Endothelial cell of umbilical vein (primary cell): ENCODE measurements around the gene FAM78A.

Experiments
- POLR2A ChIP-seq: IDR thresholded peaks from 2 replicates; pipeline ENCODE4 v1.6.1; 2012; ENCODE audit warnings: low read depth, mild to moderate bottlenecking, control low read depth, low read length
- TF ChIP-seq, protein P1 (sequence below), 2 donors: IDR thresholded peaks; 1 replicate in 1 of 2; 2 replicates in 1 of 2; pipeline ENCODE4 v1.5.1; 2011; ENCODE audit warnings: low read length in 2 of 2, mild to moderate bottlenecking in 2 of 2, moderate library complexity in 2 of 2, control low read depth in 1 of 2, inconsistent platforms in 1 of 2, low read depth in 1 of 2; ENCODE audit not compliant: insufficient read depth in 1 of 2; ENCODE audit errors: extremely low read depth in 1 of 2

GRCh38 chr9:131233556-131233955 is 42.8 kb downstream of the FAM78A start:
- no peak for TF ChIP-seq POLR2A
- TF ChIP-seq, protein P1, sequence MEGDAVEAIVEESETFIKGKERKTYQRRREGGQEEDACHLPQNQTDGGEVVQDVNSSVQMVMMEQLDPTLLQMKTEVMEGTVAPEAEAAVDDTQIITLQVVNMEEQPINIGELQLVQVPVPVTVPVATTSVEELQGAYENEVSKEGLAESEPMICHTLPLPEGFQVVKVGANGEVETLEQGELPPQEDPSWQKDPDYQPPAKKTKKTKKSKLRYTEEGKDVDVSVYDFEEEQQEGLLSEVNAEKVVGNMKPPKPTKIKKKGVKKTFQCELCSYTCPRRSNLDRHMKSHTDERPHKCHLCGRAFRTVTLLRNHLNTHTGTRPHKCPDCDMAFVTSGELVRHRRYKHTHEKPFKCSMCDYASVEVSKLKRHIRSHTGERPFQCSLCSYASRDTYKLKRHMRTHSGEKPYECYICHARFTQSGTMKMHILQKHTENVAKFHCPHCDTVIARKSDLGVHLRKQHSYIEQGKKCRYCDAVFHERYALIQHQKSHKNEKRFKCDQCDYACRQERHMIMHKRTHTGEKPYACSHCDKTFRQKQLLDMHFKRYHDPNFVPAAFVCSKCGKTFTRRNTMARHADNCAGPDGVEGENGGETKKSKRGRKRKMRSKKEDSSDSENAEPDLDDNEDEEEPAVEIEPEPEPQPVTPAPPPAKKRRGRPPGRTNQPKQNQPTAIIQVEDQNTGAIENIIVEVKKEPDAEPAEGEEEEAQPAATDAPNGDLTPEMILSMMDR (IDR thresholded peaks at IDR 0.05; ENCODE audit: extremely low read depth in 1 of 2, insufficient read depth in 1 of 2, low read depth in 1 of 2, low read length in 2 of 2): no peak
